Cardiac fibroblast (primary cell): Measurements from ENCODE around the gene PPEF1.

ENCODE experiments used
- DNase-seq, 2 donors: peaks; one replicate each; pipeline versions ENCODE4 v3.0.0 to v3.0.0-alpha.2; 2010; ENCODE audit warnings: low read depth in 2 of 2
- H3K4me3 ChIP-seq, 2 donors: replicated peaks in 1 of 2; 1 replicate in 1 of 2; 2 replicates in 1 of 2; pipeline ENCODE4 v1.5.1; 2011; ENCODE audit warnings: low read depth in 2 of 2, low read length in 2 of 2, mild to moderate bottlenecking in 2 of 2, moderate library complexity in 1 of 2
- CTCF ChIP-seq: IDR thresholded peaks from one replicate; pipeline ENCODE4 v1.5.1; 2011; ENCODE audit warnings: low read depth, mild to moderate bottlenecking, low read length, inconsistent platforms

The PPEF1 gene

GRCh38 chrX:18701621-18702361 lies 5.7 kb upstream of the PPEF1 start:
- no peak for TF ChIP-seq CTCF
- H3K4me3 ChIP-seq, result no peak overlapping the region
- peak; percentile 13 to 33 for DNase-seq

- peak; percentile 57 to 85 for DNase-seq
- no peak for TF ChIP-seq CTCF
- no peak overlapping the region for H3K4me3 ChIP-seq
These were observed 4.9 kb upstream of the PPEF1 start for GRCh38 chrX:18702362-18703195.

GRCh38 chrX:18709833-18710232 lies 2.4 kb downstream of the PPEF1 start:
- no peak for TF ChIP-seq CTCF
- no peak overlapping the region for H3K4me3 ChIP-seq
- no peak for DNase-seq

GRCh38 chrX:18714910-18715309 lies 7.5 kb downstream of the PPEF1 start:
- no peak for DNase-seq
- TF ChIP-seq CTCF, result no peak
- no peak overlapping the region for H3K4me3 ChIP-seq

GRCh38 chrX:18719852-18720251 lies 12.4 kb downstream of the PPEF1 start:
- no peak overlapping the region for H3K4me3 ChIP-seq
- no peak for TF ChIP-seq CTCF
- no peak for DNase-seq

GRCh38 chrX:18721683-18722499 lies 14.4 kb downstream of the PPEF1 start:
- no peak overlapping the region for H3K4me3 ChIP-seq
- no peak for DNase-seq
- no peak for TF ChIP-seq CTCF
